Ramos (cell line): ENCODE data around the gene GRIN3A.
"Not testable (repeated sequence)": the region's sequence is repeated elsewhere in the genome, so short reads cannot be mapped to it uniquely, and the experiment has no call there.

Experiments used
- in situ Hi-C: fragments of 300-500 bp; cut with MboI; formaldehyde crosslinking; loops from one replicate; pipeline ENCODE4 v1.14.3; 2022; ENCODE audit warnings: low sequenced_read_pairs; ENCODE audit not compliant: unreplicated experiment

Gene GRIN3A

DNA sequence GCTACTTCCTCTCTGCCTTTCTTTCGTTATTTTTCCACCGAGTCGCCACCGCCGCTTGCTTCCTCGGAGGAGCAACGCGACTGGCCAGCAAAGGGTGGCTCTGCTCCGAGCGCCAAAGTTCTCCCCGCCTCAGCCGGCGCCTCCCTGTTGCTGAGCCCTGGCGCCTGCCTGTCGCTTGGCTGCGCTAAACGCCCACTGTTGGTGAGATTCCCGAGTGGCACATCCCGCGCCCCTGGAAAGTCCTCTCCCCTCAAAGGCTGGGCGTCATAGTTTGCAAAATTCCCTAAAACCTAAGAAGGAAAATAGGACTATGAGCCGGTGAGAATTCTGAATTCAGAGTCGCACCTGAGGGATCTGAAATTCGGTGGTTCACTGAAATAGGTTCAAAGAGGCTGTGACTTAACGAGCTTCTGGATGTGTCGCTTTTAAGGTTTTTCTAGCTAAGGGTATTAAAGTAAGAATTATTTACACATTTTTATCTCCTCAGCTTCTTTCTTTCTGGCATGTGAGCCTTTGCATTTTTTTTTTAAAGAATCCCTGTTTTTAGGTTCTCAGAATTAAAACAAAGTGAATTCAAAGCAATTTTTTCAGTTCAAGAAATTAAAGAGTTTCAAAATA, at the start of gene GRIN3A:
Gene GRIN3A, minus strand, starts transcription at position 82 of the 618 bp plus-strand sequence. CDS start 668 bp downstream, outside the sequence.
- in situ Hi-C loops, result no loop called here

DNA sequence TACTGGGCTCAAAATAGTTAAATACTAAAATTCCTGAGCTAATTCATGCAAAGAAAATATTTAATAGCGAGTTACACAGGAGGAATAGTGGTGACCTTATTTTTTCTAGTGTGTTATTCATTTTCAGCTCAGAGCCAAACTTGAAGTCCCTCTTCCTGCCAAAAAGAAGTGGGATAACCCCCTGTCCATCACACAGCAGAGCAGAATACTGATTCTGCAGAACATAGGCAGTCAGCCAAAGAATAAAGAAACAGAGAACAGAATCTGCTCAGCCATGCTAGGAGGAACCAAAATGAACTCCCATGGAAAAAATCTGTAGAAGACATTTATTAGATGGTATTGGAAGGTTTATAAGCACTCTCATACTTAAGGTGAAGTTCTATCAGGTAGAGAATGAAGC, 49.4 kb upstream of the GRIN3A start:
- in situ Hi-C loops, result no loop called here

- in situ Hi-C loops, result no loop called here
These were observed 39.9 kb upstream of the GRIN3A start for GRCh38 chr9:101778332-101778731.

DNA sequence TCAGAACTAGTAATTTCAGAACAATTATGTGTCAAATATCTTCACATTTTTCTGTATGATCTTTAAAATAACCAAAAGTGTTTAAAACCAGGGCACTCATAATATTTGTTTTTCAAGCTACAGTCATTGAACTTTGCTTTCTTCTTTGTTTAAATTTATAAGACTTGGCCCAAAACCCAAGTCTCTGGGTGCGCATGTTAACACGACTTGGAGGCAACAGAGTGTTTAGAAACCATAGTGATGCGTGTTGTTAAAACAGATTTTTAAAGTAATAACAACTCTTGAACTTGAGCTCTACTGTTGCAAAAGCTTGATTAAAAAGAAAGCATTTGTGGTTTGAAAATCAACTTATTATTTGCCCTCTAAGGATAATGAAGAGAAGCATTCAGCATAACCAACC, 26.0 kb upstream of the GRIN3A start:
- in situ Hi-C loops, result no loop called here

GRCh38 chr9:101758304-101758930, 20.0 kb upstream of the GRIN3A start:
- in situ Hi-C loops, result no loop called here

DNA sequence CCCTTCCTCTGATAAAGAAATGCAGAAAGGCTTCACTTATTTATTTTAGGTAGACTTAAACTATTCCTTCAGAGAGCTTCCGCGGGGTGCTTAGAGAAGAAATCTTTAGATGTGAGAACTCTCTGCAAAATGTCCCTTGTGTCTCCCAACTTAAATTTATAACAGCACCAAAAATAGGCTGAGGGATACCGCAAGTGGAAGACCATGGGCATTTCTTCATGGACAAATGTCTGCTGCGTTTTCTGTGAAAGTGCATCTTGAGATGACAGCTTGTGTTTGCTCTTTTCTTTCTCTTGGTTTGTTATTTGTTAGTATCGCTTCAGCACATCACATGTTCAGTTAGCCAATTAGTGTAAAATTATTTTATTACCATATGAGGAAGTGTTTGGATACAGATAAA, 15.3 kb upstream of the GRIN3A start:
- in situ Hi-C loops, result no loop called here

DNA sequence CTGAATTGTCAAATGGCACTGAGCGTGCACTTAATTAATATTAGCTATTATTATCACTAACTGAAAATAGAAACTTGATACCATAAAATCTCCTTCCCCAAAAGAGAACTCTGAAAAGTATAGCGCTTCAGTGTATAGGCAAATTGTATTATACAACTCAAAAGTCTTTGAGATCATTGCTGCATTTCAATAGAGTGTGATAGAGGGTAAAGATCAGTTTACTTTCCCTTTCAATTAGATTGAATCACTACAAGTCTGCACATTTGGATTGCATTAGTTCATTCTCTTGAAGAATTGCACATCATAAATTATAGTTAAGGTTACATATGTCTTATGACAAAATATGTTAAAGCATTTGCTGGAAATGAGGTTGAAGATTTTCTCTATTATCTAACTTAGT, 13.4 kb upstream of the GRIN3A start:
- in situ Hi-C loops, result no loop called here

DNA sequence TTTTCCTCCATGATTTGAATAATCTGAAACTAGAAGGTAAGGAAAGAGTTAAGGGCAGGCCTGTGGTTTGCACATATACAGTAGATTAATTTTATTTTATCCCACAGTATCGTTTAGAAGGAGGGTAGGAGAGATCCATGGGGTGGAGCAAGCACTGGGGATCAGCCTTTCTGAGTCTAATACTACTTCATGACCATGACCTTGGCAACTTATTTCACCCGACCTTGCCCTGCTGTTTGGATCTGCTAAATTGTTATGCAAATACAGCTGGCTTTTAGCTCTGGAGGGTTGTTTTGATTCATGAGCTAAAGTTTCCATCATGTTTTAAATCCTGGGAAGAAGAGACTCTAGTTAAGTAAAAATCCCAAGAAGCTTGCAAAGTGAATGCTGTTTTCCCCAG, 864 bp upstream of the GRIN3A start:
- in situ Hi-C loops, result no loop called here

DNA sequence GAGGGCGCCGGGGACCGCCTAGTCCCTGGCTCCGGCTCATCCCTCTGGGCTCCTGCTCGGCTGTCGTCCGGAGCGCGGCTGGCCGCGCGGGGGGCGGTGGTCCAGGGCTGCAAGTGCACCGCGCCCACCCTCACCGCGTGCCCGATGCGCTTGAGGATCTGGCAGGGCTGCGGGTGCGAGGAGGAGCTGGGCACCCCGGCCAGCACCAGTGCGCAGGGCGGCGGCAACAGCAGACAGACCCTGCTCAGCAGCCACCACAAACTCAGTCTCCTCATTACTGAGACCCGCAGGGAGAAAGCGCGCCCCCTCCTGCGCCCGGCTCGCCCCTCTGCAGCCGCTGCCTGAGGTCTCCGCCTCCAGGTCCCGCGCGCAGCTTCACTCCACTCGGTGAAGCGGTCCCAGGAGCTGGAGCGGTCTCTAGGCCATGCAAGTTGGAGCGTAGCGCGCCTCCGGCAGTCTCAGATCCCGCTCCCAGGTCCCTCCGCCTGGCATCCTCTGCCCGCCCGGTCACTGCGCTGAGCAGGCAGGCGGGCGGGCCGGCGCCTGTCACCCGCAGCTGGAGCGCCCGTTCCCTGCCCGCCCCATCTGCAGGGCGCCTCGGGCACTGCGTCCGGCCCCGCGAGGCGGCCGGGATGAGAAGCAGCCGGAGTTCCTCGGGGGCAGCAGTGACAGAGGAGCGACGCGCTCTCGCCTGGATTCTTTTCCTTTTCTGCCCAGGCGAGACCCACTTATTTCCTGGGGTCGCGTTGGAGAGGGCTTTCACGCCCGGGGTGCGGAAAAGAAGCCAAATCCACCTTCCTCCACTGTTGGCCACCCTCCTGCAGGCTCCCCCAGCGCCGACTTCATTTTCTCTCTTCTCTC, 512 bp downstream of the GRIN3A start:
- in situ Hi-C loops, result no loop called here

- in situ Hi-C loops, result no loop called here
These were observed 1.2 kb downstream of the GRIN3A start for GRCh38 chr9:101737165-101737704.

GRCh38 chr9:101736717-101737116, 1.7 kb downstream of the GRIN3A start:
- in situ Hi-C loops, result no loop called here

DNA sequence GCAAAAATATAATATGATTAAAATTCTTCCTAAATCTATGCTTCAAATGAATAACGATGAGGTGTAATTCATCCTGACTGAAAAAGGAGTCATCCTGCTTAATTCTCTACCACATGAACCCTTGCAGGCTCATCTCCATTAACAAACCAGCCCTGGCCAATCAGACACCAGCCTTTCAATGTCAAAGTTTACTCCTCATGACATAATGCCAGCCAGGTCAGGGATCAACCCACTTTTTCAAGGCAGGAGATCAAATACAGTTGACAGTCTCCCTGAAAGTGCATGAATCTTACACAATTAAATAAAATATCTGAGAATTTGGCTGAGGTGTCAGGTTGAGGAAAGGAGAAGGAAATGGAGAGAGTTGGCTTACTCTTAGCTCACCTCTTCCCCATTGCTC, 7.0 kb downstream of the GRIN3A start:
- in situ Hi-C loops, result no loop called here

DNA sequence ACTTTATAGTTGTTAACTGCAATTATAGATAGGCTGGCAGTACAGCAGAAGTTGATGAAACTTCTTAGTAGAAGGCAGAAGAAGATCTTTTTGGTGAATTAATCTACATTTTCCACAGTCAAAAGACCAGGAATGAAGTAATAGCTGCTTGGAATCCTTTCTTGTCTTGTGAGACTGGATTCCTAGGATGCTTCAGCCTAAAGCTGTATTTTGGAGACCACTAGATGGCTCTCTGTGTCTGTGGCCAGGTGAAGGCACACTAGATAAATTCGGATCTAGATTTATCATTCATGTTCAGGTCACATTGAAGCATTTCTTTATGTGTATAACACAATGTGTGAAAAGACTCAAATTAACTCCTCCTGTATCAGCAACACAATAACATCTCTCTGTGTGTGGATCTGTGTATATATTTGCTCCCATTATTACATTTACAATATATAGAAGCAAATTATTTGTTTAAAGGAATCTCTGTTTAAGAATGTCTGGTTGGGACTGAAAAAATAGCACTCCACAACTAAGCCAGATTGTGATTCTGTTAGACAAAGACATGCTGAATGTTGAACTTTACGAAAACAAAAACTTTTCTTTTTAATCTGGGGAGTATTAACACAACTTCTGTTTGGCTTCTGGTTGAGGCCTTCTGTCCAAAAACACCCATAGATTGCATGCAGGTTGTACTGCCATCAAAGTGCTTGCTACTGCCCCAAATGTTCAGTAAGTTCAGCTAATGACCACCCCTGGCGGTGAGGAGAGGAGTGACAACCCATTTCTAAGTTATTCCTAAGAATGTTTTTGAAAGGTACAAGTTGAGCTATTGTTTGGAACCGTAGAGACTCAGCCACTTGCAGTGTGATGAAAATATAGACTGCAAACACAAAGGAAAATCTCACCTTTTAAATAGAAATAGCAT, 10.6 kb downstream of the GRIN3A start:
- in situ Hi-C loops, result no loop called here

DNA sequence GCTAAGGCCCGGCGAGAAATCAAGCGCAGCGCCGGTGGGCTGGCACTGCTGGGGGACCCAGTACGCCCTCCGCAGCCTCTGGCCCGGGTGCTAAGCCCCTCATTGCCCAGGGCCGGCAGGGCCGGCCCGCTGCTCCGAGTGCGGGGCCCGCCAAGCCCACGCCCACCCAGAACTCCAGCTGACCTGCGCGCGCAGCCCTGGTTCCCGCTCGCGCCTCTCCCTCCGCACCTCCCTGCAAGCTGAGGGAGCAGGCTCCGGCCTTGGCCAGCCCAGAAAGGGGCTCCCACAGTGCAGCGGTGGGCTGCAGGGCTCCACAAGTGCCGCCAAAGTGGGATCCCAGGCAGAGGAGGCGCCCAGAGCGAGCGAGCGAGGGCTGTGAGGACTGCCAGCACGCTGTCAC, 14.2 kb downstream of the GRIN3A start:
- in situ Hi-C loops, result not testable (repeated sequence)

DNA sequence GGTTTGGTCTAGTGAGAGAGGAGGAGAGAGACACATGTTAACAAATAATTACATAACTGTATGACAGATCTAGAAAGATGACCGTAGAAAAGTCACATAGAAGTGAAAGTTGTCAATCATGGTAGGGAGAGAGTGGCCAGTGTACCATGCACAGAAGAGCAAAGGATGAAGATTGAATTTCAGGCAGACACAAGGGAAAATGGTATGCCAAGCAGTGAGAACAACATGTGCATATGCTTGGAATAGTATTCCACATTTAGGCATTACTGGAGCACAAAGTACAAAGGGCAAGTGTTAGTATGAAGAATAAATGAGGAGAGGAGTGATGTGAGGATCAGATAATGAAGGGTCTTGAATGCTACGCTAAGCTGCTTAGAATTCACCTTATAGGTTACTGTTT, 20.3 kb downstream of the GRIN3A start:
- in situ Hi-C loops, result no loop called here

- in situ Hi-C loops, result no loop called here
These were observed 21.8 kb downstream of the GRIN3A start for GRCh38 chr9:101716629-101717028.

GRCh38 chr9:101711330-101711941, 27.0 kb downstream of the GRIN3A start:
- in situ Hi-C loops, result no loop called here

- in situ Hi-C loops, result no loop called here
These were observed 29.6 kb downstream of the GRIN3A start for GRCh38 chr9:101708855-101709254.

- in situ Hi-C loops, result no loop called here
These were observed 30.7 kb downstream of the GRIN3A start for GRCh38 chr9:101707721-101708120.

GRCh38 chr9:101706997-101707396, 31.4 kb downstream of the GRIN3A start:
- in situ Hi-C loops, result no loop called here
